Liver (tissue), 3 donors: ENCODE data around the gene CAMKMT.

Source experiments
- CTCF ChIP-seq: fragments of 150-350 bp; IDR thresholded peaks from 2 replicates; pipeline ENCODE4 v1.5.1; 2017; ENCODE audit warnings: improper control_type of control experiment, low read depth, low read length; ENCODE audit not compliant: missing input control
- EGR1 ChIP-seq, 2 donors: IDR thresholded peaks; 2 replicates each; pipeline ENCODE4 v1.6.1; 2016 to 2018; ENCODE audit warnings: antibody characterized with exemption in 2 of 2, low read depth in 2 of 2
- FOXA1 ChIP-seq: IDR thresholded peaks from 2 replicates; pipeline ENCODE4 v1.6.1; 2016; ENCODE audit warnings: antibody characterized with exemption
- MAX ChIP-seq: IDR thresholded peaks from 2 replicates; pipeline ENCODE4 v1.6.1; 2016; ENCODE audit warnings: antibody characterized with exemption
- TAF1 ChIP-seq: conservative IDR thresholded peaks from 2 replicates; pipeline ENCODE4 v1.6.1; 2016; ENCODE audit warnings: antibody characterized with exemption, mild to moderate bottlenecking
- TF ChIP-seq, protein P1 (sequence below): IDR thresholded peaks from 2 replicates; pipeline ENCODE4 v1.6.1; 2016; ENCODE audit warnings: antibody characterized with exemption, mild to moderate bottlenecking
- donor health status: healthy.
- donor health status: healthy.

DNA sequence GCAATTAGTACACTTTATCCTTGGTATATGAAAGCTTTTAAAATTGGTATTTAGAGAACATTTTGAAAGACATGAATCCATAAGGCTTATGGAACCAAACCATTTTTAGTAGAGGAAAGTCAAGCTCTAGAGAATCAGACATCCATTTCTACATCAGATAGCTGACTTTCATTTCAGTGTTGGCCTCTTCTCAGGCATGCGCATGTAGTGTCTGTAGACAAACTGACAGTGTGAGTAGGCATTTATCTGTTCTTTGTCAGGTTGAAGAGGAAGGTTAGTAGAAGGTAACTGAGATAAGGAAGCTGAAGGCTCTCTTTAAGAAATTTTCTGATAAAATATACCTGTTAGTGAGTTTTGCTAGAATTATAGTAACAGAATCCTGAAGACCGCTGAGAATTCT is 357.8 kb downstream of the CAMKMT start:
- no peak for TF ChIP-seq CTCF
- TF ChIP-seq, protein P1, sequence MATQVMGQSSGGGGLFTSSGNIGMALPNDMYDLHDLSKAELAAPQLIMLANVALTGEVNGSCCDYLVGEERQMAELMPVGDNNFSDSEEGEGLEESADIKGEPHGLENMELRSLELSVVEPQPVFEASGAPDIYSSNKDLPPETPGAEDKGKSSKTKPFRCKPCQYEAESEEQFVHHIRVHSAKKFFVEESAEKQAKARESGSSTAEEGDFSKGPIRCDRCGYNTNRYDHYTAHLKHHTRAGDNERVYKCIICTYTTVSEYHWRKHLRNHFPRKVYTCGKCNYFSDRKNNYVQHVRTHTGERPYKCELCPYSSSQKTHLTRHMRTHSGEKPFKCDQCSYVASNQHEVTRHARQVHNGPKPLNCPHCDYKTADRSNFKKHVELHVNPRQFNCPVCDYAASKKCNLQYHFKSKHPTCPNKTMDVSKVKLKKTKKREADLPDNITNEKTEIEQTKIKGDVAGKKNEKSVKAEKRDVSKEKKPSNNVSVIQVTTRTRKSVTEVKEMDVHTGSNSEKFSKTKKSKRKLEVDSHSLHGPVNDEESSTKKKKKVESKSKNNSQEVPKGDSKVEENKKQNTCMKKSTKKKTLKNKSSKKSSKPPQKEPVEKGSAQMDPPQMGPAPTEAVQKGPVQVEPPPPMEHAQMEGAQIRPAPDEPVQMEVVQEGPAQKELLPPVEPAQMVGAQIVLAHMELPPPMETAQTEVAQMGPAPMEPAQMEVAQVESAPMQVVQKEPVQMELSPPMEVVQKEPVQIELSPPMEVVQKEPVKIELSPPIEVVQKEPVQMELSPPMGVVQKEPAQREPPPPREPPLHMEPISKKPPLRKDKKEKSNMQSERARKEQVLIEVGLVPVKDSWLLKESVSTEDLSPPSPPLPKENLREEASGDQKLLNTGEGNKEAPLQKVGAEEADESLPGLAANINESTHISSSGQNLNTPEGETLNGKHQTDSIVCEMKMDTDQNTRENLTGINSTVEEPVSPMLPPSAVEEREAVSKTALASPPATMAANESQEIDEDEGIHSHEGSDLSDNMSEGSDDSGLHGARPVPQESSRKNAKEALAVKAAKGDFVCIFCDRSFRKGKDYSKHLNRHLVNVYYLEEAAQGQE = no peak
- no peak for TF ChIP-seq FOXA1
- TF ChIP-seq TAF1 = no peak
- no peak for TF ChIP-seq EGR1 (IDR thresholded peaks at IDR 0.05; ENCODE audit: low read depth in 2 of 2)
- no peak for TF ChIP-seq MAX
